ENCODE measurements around the gene ITGB5.

- TF ChIP-seq CTCF (IDR thresholded peaks at IDR 0.05; ENCODE audit: insufficient read depth, low read depth, low read length) (no peak), EZH2 (IDR thresholded peaks at IDR 0.05; ENCODE audit: insufficient read depth, low read length) (no peak)
Observed at GRCh38 chr3:124793054-124793739, 94.0 kb downstream of the ITGB5 start.
